ENCODE data around the gene DRICH1.
"Not testable (repeated sequence)": the region's sequence is repeated elsewhere in the genome, so short reads cannot be mapped to it uniquely, and the experiment has no call there.

The DRICH1 gene

GRCh38 chr22:23603266-23603665 is 28.9 kb downstream of the DRICH1 start:
- in situ Hi-C loops (cut with HindIII; ENCODE audit: low sequenced_read_pairs): no loop called here

- in situ Hi-C loops (cut with HindIII; ENCODE audit: low sequenced_read_pairs): no loop called here
Measured at GRCh38 chr22:23598805-23599518, 33.2 kb downstream of the DRICH1 start.

GRCh38 chr22:23597576-23598268 is 34.4 kb downstream of the DRICH1 start:
- in situ Hi-C loops (cut with HindIII; ENCODE audit: low sequenced_read_pairs): not testable (repeated sequence)

GRCh38 chr22:23595904-23596303 is 36.2 kb downstream of the DRICH1 start:
- in situ Hi-C loops (cut with HindIII; ENCODE audit: low sequenced_read_pairs): not testable (repeated sequence)

- in situ Hi-C loops (cut with HindIII; ENCODE audit: low sequenced_read_pairs): no loop called here
Measured at GRCh38 chr22:23591846-23592245, 40.3 kb downstream of the DRICH1 start.

- in situ Hi-C loops (cut with HindIII; ENCODE audit: low sequenced_read_pairs): no loop called here
Measured at GRCh38 chr22:23591201-23591791, 40.8 kb downstream of the DRICH1 start.

GRCh38 chr22:23583836-23584235 is 48.3 kb downstream of the DRICH1 start:
- in situ Hi-C loops (cut with HindIII; ENCODE audit: low sequenced_read_pairs): no loop called here

- in situ Hi-C loops (cut with HindIII; ENCODE audit: low sequenced_read_pairs): no loop called here
Measured at GRCh38 chr22:23583153-23583552, 49.0 kb downstream of the DRICH1 start.

GRCh38 chr22:23581260-23581650 is 50.9 kb downstream of the DRICH1 start:
- in situ Hi-C loops (cut with HindIII; ENCODE audit: low sequenced_read_pairs): no loop called here

- in situ Hi-C loops (cut with HindIII; ENCODE audit: low sequenced_read_pairs): no loop called here
Measured at GRCh38 chr22:23580576-23581259, 51.4 kb downstream of the DRICH1 start.

- in situ Hi-C loops (cut with HindIII; ENCODE audit: low sequenced_read_pairs): no loop called here
Measured at GRCh38 chr22:23579870-23580575, 52.1 kb downstream of the DRICH1 start, which contains the start of gene IGLL1. IGLL1 (minus strand) TSS chr22:23580290; CDS start chr22:23580190, 100 bp downstream.

- in situ Hi-C loops (cut with HindIII; ENCODE audit: low sequenced_read_pairs): no loop called here
Measured at GRCh38 chr22:23579280-23579679, 52.8 kb downstream of the DRICH1 start.

GRCh38 chr22:23578306-23578705 is 53.8 kb downstream of the DRICH1 start:
- in situ Hi-C loops (cut with HindIII; ENCODE audit: low sequenced_read_pairs): no loop called here

- in situ Hi-C loops (cut with HindIII; ENCODE audit: low sequenced_read_pairs): no loop called here
Measured at GRCh38 chr22:23576681-23577080, 55.4 kb downstream of the DRICH1 start.

GRCh38 chr22:23575601-23576000 is 56.5 kb downstream of the DRICH1 start:
- in situ Hi-C loops (cut with HindIII; ENCODE audit: low sequenced_read_pairs): no loop called here

- in situ Hi-C loops (cut with HindIII; ENCODE audit: low sequenced_read_pairs): no loop called here
Measured at GRCh38 chr22:23574877-23575276, 57.2 kb downstream of the DRICH1 start.

- in situ Hi-C loops (cut with HindIII; ENCODE audit: low sequenced_read_pairs): no loop called here
Measured at GRCh38 chr22:23574371-23574811, 57.7 kb downstream of the DRICH1 start.

GRCh38 chr22:23573701-23574235 is 58.4 kb downstream of the DRICH1 start:
- in situ Hi-C loops (cut with HindIII; ENCODE audit: low sequenced_read_pairs): not testable (repeated sequence)

- in situ Hi-C loops (cut with HindIII; ENCODE audit: low sequenced_read_pairs): not testable (repeated sequence)
Measured at GRCh38 chr22:23573106-23573505, 59.0 kb downstream of the DRICH1 start.

- in situ Hi-C loops (cut with HindIII; ENCODE audit: low sequenced_read_pairs): no loop called here
Measured at GRCh38 chr22:23571486-23571885, 60.6 kb downstream of the DRICH1 start.

All from endothelial cell of hepatic sinusoid (primary cell).